Endothelial cell of umbilical vein (primary cell): Measurements from ENCODE around the gene CYGB.

ENCODE experiments used
- CTCF ChIP-seq, 2 donors: IDR thresholded peaks; 1 replicate in 1 of 2; 2 replicates in 1 of 2; pipeline ENCODE4 v1.5.1; 2011; ENCODE audit warnings: low read length in 2 of 2, mild to moderate bottlenecking in 2 of 2, moderate library complexity in 2 of 2, control low read depth in 1 of 2, inconsistent platforms in 1 of 2, low read depth in 1 of 2; ENCODE audit not compliant: insufficient read depth in 1 of 2; ENCODE audit errors: extremely low read depth in 1 of 2
- EZH2 ChIP-seq: IDR thresholded peaks from 2 replicates; pipeline ENCODE4 v1.6.1; 2012; ENCODE audit warnings: borderline replicate concordance, low read depth, mild to moderate bottlenecking, moderate library complexity, low read length, inconsistent platforms; ENCODE audit not compliant: severe bottlenecking
- FOS ChIP-seq: IDR thresholded peaks from 2 replicates; pipeline ENCODE4 v1.6.1; 2011; ENCODE audit warnings: mild to moderate bottlenecking, low read length, moderate library complexity, borderline replicate concordance; ENCODE audit not compliant: insufficient read depth
- GATA2 ChIP-seq: IDR thresholded peaks from 2 replicates; pipeline ENCODE4 v1.7.0; 2011; ENCODE audit warnings: low read depth, mild to moderate bottlenecking, moderate library complexity, mixed read lengths, low read length; ENCODE audit not compliant: insufficient read length, insufficient read depth
- MAX ChIP-seq: IDR thresholded peaks from 2 replicates; pipeline ENCODE4 v1.6.1; 2011; ENCODE audit not compliant: insufficient read depth, insufficient read length
- MYC ChIP-seq: IDR thresholded peaks from one replicate; pipeline ENCODE4 v1.6.1; 2011; ENCODE audit warnings: mild to moderate bottlenecking, low read depth, low read length
- POLR2A ChIP-seq: IDR thresholded peaks from 2 replicates; pipeline ENCODE4 v1.6.1; 2012; ENCODE audit warnings: low read depth, mild to moderate bottlenecking, control low read depth, low read length
- POLR2AphosphoS5 ChIP-seq: IDR thresholded peaks from 2 replicates; pipeline ENCODE4 v1.6.1; 2012; ENCODE audit warnings: low read depth, mild to moderate bottlenecking, control low read depth, low read length, moderate library complexity; ENCODE audit not compliant: insufficient read depth

- no peak for TF ChIP-seq CTCF (IDR thresholded peaks at IDR 0.05; ENCODE audit: extremely low read depth in 1 of 2, insufficient read depth in 1 of 2, low read depth in 1 of 2, low read length in 2 of 2)
- no peak for TF ChIP-seq MYC
- no peak for TF ChIP-seq GATA2
- TF ChIP-seq EZH2, result no peak
- no peak for TF ChIP-seq POLR2A
- TF ChIP-seq POLR2AphosphoS5, result no peak
- no peak for TF ChIP-seq MAX
- no peak for TF ChIP-seq FOS
These were observed 24.3 kb upstream of the CYGB start for GRCh38 chr17:76561799-76562268.
